OCI-LY3 (cell line): ENCODE data around the gene CCDC74B.

ENCODE experiments used
- EZH2phosphoT487 ChIP-seq: fragments of 200-600 bp; shearing (Covaris generic); IDR thresholded peaks from 2 replicates; pipeline ENCODE4 v1.6.1; 2018; ENCODE audit warnings: antibody characterized with exemption, mixed run types, low read depth
- TF ChIP-seq, protein P1 (sequence below): fragments of 200-600, 300-600 bp; sonication (generic); IDR thresholded peaks from 2 replicates; pipeline ENCODE4 v1.5.1; 2014; ENCODE audit warnings: antibody characterized with exemption, low read length, low read depth

DNA sequence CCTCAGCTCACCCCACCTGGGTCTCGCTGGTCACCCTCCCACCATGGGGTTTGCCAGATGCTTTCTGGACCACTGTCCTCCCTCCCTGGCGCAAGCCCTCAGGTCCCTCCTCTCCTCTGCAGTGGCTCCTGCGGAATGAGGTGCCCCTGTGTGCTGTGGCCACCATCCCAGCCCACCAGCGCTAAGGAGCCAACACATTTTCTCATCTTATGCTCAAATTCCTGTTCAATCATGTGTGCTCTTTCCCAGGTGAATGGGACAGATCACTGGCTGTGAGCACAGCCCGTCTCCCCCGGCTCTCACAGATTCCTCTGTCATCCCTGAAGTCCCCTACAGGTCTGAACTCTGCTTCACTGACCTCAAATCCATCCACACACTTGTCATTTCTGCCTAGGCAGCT lies 15.2 kb upstream of the CCDC74B start:
- TF ChIP-seq, protein P1, sequence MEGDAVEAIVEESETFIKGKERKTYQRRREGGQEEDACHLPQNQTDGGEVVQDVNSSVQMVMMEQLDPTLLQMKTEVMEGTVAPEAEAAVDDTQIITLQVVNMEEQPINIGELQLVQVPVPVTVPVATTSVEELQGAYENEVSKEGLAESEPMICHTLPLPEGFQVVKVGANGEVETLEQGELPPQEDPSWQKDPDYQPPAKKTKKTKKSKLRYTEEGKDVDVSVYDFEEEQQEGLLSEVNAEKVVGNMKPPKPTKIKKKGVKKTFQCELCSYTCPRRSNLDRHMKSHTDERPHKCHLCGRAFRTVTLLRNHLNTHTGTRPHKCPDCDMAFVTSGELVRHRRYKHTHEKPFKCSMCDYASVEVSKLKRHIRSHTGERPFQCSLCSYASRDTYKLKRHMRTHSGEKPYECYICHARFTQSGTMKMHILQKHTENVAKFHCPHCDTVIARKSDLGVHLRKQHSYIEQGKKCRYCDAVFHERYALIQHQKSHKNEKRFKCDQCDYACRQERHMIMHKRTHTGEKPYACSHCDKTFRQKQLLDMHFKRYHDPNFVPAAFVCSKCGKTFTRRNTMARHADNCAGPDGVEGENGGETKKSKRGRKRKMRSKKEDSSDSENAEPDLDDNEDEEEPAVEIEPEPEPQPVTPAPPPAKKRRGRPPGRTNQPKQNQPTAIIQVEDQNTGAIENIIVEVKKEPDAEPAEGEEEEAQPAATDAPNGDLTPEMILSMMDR: no peak
- TF ChIP-seq EZH2phosphoT487: no peak
